ENCODE results near the gene SMIM32.

DNA sequence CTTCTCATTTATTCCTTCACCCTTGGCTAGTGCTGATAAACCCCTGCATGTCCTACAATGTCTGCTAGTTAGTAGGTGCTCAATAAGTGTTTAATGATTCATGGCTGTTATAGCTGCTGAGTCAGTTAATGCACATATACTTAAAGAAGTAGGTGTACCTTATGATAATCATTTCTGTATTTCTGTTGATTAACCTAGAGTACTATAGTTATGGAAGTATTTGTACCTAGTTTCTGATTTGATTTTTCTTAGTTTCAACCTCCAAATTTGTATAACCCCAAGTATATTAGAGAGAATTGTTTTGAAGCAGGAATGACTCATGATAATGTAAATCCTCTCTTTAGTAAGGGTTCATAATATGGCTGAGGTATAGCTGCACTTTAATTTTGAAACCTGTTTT, 51.4 kb downstream of the SMIM32 start:
- TF ChIP-seq, protein P1, sequence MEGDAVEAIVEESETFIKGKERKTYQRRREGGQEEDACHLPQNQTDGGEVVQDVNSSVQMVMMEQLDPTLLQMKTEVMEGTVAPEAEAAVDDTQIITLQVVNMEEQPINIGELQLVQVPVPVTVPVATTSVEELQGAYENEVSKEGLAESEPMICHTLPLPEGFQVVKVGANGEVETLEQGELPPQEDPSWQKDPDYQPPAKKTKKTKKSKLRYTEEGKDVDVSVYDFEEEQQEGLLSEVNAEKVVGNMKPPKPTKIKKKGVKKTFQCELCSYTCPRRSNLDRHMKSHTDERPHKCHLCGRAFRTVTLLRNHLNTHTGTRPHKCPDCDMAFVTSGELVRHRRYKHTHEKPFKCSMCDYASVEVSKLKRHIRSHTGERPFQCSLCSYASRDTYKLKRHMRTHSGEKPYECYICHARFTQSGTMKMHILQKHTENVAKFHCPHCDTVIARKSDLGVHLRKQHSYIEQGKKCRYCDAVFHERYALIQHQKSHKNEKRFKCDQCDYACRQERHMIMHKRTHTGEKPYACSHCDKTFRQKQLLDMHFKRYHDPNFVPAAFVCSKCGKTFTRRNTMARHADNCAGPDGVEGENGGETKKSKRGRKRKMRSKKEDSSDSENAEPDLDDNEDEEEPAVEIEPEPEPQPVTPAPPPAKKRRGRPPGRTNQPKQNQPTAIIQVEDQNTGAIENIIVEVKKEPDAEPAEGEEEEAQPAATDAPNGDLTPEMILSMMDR (IDR thresholded peaks at IDR 0.05), result no peak
- no peak for TF ChIP-seq REST (IDR thresholded peaks at IDR 0.05; ENCODE audit: insufficient read depth in 1 of 2, low read depth in 2 of 2, low read length in 1 of 2)
- TF ChIP-seq POLR2AphosphoS5 (IDR thresholded peaks at IDR 0.05; ENCODE audit: low read depth, low read length), result no peak

Data from Panc1 (cell line).